ENCODE measurements around the gene PPM1M.

GRCh38 chr3:52293491-52294319 is 48.1 kb downstream of the PPM1M start:
- TF ChIP-seq, protein P1, sequence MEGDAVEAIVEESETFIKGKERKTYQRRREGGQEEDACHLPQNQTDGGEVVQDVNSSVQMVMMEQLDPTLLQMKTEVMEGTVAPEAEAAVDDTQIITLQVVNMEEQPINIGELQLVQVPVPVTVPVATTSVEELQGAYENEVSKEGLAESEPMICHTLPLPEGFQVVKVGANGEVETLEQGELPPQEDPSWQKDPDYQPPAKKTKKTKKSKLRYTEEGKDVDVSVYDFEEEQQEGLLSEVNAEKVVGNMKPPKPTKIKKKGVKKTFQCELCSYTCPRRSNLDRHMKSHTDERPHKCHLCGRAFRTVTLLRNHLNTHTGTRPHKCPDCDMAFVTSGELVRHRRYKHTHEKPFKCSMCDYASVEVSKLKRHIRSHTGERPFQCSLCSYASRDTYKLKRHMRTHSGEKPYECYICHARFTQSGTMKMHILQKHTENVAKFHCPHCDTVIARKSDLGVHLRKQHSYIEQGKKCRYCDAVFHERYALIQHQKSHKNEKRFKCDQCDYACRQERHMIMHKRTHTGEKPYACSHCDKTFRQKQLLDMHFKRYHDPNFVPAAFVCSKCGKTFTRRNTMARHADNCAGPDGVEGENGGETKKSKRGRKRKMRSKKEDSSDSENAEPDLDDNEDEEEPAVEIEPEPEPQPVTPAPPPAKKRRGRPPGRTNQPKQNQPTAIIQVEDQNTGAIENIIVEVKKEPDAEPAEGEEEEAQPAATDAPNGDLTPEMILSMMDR (conservative IDR thresholded peaks at IDR 0.05; ENCODE audit: low read depth, low read length) = no peak
- TF ChIP-seq EZH2phosphoT487 (IDR thresholded peaks at IDR 0.05; ENCODE audit: borderline replicate concordance, low read length) = no peak
